GM18873 (cell line): ENCODE measurements around the gene STARD3NL.
A peak's percentile ranks its signal among the peaks of the same experiment; 100 is the strongest.
"Not testable (repeated sequence)": the region's sequence is repeated elsewhere in the genome, so short reads cannot be mapped to it uniquely, and the experiment has no call there.

ENCODE experiments used
- ATAC-seq: cut with Tn5 transposase; IDR thresholded peaks from one replicate; pipeline ENCODE4 v1.9.1; 2021; ENCODE audit warnings: mild to moderate bottlenecking, moderate library complexity, moderate number of reproducible peaks; ENCODE audit not compliant: unreplicated experiment, low FRiP score

STARD3NL gene

DNA sequence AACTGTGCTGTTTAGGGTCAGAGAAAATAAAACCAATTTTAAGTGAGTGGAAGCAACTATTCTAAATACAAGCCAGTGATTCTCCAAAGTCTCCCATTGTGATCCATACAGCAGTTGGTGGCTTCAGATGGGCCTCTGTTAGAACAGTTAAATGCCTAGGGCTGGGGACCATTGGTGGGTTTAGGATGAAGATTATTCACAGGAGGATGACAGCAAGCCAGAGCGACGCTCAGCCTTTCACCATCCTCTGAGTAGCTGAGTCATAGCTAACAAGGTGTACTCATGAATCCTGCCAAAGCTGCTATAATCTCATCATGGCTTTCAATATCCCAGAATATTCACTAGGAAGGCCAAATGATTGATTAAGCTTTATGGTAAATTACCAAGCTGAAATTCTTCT lies 39.6 kb downstream of the STARD3NL start:
- no peak for ATAC-seq

DNA sequence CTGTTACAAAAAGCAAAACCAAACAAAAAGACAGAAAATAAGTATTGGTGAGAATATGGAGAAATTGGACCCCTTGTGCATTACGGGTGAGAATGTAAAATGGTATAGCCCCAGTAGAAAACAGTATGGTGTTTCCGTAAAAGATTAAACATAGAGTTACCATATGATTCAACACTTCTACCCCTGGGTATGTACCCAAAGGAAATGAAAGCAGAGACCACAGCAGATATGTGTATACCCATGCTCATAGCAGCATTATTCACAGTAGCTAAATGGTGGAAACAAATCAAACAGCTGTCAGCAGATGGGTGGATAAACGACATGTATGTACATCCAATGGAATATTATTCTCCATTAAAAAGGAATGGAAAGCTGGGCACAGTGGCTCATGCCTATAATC lies 42.4 kb downstream of the STARD3NL start:
- peak; percentile 61 for ATAC-seq

DNA sequence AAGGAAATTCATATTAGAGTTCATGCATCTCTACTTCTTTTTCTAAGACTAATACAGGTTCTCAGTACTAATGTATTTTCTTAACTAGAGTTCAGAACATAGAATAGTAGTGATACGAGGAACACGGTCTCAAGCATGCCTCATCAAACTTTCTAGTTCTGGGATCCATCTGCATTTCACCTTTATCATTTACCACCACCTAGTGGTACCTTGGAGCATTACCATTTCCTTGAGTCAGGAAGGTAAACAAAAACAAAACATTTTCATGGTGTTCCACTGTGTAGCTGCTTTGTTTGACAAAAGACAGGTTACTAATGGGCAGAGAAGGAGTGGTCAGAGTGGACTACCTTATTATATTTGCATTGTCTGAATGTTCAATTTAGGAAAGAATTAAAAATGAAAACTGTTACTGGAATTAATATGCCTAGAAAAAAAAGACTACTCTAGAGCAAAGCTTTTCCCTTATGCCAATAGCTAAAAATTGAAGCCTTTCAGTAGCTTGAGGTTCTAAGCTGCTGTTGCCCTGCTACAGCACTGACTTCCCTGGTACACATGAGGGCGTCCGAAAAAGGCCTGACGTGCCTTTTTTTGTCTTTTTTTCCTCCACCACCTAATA lies 44.5 kb downstream of the STARD3NL start:
- no peak for ATAC-seq

DNA sequence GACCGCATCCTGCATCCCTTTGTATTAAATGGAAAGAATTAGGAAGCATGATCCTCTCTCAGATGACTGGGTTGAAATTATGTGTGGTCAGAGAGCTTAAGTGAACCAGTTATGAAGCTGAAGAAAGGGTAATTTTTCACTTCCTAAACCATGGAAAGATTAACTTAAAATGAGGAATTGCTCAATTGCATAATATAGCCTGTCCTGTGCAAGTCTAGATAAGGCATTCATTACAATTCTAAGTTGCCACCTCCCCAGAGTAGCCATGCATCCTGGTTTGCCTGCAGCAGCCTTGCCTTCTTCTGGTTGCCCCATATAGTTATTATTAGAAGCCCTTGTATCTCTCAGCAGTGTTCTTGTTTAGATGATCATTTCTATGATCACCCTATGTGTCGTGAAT lies 45.3 kb downstream of the STARD3NL start:
- no peak for ATAC-seq

DNA sequence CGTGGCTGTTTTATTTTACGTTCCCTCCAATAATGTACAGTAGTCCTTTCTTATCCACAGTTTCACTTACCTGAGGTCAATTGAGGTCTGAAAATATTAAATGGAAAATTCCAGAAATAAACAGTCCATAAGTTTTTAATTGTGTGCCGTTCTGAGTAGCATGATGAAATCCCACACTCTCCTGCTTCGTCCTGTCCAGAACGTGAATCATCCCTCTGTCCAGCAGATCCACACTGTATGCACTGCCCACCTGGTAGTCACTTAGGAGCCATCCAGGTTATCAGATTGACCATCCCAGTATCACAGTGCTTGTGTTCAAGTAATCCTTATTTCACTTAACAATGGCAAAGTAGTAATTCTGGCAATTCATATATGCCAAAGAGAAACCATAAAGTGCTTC lies 46.3 kb downstream of the STARD3NL start:
- ATAC-seq = no peak

DNA sequence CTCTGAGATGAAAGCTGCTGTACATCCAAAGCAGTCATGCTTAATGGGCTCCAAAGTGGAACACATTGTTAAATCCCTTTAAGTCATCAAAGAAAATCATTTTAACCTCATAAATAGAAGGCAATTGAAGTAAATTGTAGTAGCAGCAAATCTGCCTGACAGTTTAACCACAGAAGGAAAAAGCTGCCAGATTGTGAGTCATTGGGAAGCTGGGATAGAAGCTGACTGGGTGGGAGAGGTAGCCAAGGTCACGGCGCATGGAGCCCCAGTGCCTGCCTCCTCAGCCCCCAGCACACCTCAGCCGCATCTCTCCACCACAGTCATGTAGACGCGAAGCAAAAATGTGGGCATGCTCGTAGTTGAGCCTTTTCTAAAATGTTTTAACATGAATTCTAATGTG lies 51.3 kb downstream of the STARD3NL start:
- ATAC-seq = no peak

DNA sequence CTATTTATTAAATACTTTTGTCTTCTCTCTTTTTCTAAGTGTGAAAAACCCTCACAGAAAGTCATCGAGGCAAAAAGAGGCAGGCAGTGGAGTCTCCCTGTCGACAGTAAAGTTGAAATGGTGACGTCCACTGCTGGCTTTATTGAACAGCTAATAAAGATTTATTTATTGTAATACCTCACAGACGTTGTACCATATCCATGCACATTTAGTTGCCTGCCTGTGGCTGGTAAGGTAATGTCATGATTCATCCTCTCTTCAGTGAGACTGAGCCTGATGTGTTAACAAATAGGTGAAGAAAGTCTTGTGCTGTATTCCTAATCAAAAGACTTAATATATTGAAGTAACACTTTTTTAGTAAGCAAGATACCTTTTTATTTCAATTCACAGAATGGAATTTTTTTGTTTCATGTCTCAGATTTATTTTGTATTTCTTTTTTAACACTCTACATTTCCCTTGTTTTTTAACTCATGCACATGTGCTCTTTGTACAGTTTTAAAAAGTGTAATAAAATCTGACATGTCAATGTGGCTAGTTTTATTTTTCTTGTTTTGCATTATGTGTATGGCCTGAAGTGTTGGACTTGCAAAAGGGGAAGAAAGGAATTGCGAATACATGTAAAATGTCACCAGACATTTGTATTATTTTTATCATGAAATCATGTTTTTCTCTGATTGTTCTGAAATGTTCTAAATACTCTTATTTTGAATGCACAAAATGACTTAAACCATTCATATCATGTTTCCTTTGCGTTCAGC lies 52.0 kb downstream of the STARD3NL start:
- ATAC-seq = no peak

DNA sequence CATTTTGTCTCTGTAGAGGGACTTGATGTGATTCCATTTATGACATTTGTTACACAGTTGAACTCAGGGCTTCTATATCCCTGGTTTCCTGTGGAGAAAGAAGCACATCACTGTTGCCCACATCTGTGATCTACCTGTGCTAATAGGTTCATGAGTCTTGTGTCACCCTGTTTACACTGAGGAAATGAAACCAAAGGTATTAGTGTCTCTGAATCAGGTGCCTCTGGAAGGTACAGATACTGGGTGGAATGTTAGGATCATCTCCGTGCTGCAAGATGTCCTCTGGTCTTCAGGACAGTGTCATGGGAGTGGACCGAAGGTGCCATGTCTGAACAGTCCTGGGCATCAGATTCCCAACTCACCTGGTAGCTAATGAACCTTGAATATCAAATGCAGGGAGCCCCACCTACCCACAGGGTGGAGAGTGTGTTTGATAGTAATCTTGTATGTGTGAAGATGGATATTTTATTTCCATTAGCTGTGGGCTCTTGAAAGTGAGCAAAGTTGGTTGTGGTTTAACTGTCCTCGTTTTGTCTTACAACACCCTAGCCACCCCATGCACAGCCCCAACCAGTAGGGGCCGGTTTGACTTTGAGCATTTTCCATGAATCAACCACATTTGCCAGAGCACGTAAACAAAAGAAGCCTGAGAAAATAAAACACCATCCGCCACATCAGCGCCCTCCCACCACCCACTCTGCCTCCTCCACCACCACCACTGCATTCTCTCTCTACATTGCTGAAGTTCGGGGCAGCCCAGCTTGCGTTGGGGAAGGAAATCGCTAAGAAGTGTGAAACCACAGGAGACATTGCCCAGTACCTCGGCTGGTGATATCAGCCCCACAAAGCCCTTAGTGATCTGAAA lies 54.7 kb downstream of the STARD3NL start:
- no peak for ATAC-seq

DNA sequence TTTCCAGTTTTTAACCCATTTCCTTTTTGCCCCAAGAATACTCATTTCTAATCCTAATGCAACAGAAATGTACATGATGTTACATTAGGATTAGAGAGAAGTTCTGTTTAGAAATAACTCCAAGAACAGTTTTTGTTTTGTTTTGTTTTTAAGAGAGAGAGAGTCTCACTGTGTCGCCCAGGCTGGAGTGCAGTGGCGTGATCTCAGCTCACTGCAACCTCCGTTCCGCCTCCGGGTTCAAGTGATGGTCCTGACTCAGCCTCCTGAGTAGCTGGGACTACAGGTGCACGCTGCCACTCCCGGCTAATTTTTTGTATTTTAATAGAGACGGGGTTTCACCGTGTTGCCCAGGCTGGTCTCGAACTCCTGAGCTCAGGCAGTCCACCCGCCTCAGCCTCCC lies 56.7 kb downstream of the STARD3NL start:
- ATAC-seq = not testable (repeated sequence)

DNA sequence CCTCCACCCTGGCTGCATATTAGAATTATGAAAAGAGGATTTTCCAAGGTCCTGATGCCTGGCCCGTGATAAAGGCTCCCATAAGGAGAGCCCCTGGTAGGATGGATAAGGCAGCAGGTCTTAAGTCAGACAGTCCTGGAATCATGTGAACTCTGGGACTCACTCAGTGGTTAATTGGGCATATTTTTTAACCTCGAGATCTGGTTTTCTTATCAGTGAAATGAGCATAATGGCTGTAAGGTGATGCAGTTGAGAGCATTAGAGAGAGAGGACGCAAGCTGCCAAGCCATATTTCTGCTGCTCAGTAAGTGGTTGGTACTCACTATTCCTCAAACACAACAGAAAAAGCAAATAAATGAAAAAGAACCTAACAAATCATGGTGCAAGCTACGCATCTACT lies 57.6 kb downstream of the STARD3NL start:
- no peak for ATAC-seq

DNA sequence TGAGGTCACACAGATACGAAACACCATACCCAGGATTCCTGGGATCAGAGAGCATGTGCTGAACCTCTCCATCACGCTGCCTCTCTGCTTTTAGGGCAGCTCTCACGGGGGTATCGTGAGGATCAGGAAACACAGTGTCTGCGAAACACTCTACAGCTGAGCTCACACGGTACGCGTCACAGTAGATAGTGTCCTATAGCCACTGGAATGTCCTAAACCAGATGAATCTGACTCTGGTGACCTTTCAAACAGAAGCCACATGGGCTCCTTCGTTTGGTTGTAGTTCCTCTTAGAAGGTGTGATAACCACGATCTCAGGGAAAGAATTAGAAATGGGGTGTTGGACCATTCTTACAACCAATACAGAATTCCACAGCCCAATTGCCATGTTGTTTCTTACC lies 61.1 kb downstream of the STARD3NL start:
- not testable (repeated sequence) for ATAC-seq

DNA sequence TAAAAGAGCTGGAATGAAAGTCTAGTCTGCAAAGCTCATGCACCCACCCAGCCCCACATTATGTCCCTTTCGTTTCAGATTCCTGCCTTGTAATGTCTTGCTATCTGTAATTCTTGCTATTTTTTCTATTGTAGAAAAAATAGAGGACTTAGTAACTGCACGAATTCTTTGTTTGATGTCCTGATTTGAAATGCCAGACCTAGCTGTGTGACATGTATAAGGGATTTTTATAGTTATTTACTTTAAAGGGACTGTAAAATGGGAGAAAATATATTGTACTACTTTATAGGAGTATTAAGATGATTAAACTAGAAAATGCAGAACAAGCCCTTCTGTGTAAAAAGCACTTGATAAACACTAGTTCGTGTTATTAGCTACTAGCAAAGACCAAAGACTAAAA lies 63.0 kb downstream of the STARD3NL start:
- no peak for ATAC-seq

DNA sequence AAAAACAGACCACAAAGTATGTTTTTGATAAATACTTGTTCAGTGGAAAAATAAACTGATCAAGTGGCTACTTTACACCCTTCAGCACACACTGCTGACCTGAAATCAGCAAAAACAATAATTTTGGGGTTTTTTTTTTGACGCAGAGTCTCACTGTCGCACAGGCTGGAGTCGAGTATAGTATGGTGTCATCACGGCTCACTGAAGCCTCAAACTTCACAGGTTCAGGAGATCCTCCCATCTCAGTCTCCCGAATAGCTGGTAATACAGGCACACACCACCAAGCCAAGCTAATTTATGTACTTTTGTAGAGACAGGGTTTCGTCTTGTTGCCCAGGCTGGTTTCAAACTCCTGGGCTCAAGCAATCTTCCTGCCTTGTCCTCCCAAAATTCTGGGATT lies 64.8 kb downstream of the STARD3NL start:
- no peak for ATAC-seq

DNA sequence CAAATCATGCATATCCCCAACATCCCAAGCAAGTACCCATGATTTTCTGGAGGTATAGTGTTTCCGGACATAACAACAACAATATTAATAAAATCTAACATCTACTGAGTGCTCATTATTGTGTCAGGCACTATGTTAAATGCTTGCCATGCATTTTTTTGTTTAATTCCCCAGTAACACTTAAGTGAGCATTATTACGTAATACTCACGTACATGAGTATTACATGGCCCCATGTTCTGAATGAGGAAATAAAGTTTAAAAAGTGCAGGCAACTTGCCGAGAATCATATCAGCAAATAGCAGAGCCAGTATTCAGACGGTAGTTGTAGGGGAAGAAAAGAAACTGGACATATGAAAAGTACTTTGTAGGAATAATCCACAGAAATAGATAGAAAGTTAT lies 65.3 kb downstream of the STARD3NL start:
- not testable (repeated sequence) for ATAC-seq

DNA sequence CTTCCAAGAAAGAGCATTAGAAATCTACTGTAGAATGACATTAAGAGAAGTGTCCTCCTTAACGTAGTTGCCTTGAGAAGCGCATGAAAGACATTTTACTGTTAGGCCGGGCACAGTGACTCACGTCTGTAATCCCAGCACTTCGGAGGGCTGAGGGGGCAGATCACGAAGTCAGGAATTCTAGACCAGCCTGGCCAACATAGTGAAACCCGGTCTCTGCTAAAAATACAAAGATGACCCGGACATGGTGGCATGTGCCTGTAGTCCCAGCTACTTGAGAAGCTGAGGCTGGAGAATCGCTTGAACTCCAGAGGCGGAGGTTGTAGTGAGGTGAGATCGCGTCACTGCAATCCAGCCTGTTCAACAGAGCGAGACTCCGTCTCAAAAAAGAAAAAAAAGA lies 66.5 kb downstream of the STARD3NL start:
- no peak for ATAC-seq

DNA sequence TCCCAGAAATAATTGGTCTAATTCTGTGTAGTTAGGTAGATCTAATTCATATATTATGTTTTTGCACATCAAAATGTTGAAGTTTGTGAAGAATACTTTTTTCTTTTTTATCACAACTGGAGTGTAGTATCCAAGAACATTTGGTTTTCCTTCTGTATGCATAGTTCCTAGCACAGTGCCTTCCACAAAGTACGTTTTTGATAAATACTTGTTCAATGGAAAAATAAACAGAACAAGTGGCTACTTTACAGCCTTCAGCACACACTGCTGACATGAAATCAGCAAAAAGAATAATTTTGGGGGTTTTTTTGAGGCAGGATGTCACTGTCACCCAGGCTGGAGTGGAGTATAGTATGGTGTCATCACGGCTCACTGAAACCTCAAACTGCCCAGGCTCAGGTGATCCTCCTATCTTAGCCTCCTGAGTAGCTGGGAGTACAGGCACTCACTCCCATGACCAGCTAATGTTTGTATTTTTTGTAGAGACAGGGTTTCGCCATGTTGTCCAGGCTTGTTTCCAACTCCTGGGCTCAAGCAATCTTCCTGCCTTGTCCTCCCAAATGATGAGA lies 67.4 kb downstream of the STARD3NL start:
- no peak for ATAC-seq

DNA sequence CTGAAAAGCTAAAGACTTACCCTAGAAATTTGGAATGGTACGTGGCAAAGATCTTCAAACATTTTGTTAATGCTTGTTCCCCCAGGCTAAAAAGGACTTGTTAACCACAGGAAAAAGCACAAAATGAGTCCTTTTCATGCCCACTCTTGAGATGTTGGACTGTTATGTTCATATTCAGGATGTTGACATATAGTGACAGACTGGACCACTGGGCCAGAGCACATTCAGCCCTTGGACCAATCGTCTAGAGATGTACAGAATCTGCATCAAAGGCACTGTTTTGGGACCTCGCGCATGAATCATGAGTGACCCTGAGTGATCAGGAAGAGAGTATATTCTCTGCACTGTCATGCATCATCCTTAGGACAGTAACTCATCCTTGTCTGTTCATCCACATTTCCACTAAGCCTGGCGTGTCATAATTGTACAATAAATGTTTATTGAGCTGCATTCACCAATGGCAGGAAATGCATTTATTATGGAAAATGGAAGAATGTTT lies 70.1 kb downstream of the STARD3NL start:
- ATAC-seq = no peak

DNA sequence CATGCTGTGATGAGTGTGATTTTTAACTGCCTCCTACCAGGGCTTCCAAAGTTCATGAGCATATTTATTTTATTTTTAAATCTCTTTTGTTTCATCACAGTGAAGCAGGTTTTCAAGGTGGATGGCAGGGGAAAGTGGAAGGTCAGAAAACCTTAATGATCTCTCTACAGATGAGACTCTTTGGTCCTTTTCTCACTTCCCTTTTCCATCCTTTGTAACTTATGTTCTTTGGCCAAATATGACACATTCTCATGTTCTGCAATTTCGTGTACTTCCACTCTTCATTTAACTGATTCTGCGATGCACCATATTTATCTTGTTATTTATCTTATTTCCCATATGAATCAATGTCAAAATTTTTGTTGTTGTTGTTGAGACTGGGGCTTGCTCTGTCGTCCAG lies 71.8 kb downstream of the STARD3NL start:
- peak; percentile 68 for ATAC-seq

DNA sequence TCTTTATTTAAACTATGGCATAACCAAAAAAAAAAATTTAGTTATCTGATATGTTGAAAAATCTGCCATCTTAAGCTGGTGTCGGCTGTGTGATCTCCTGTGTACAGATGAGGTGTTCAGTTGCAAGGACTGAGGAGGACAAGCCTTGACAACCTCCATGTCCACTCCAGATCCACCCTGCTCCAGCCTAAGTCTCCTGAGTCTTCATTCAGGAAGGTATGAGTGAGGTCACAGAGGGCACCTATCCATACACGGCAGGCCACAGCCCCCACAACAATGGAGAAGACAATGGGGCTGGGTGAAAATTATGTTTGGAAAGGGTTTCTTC lies 79.3 kb downstream of the STARD3NL start:
- ATAC-seq = no peak

DNA sequence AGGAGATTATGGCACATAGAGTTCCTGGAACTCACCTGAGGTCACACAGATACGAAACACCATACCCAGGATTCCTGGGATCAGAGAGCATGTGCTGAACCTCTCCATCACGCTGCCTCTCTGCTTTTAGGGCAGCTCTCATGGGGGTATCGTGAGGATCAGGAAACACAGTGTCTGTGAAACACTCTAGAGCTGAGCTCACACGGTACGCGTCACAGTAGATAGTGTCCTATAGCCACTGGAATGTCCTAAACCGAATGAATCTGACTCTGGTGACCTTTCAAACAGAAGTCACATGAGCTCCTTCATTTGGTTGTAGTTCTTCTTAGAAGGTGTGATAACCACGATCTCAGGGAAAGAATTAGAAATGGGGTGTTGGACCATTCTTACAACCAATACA lies 81.1 kb downstream of the STARD3NL start:
- ATAC-seq = not testable (repeated sequence)

DNA sequence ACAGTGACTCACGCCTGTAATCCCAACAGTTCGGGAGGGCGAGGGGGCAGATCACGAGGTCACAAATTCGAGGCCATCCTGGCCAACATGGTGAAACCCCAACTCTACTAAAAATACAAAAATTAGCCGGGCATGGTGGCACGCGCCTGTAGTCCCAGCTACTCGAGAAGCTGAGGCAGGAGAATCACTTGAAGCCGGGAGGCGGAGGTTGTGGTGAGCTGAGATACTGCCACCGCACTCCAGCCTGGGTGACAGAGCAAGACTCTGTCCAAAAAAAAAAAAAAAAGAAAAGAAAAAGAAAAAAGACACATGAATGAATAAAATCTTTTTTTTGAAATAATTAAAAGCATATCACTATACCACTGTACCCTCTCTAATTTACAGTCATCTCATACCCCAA lies 83.6 kb downstream of the STARD3NL start:
- ATAC-seq = not testable (repeated sequence)
